ENCODE data around the gene ART5.

- TF ChIP-seq FOXP1 (CRISPR knock-in tag; IDR thresholded peaks at IDR 0.05) (no peak), FOXA1 (IDR thresholded peaks at IDR 0.05; ENCODE audit: borderline replicate concordance) (no peak), POLR2AphosphoS5 (IDR thresholded peaks at IDR 0.05; ENCODE audit: control insufficient read depth, insufficient read depth, low read depth, low read length) (no peak), ZNF407 (IDR thresholded peaks at IDR 0.05; ENCODE audit: low read depth) (no peak), MBD2 (IDR thresholded peaks at IDR 0.05; ENCODE audit: borderline replicate concordance, low read depth) (no peak), ZNF134 (CRISPR knock-in tag; conservative IDR thresholded peaks at IDR 0.05) (no peak), ZNF24 (IDR thresholded peaks at IDR 0.05) (no peak)
Observed at GRCh38 chr11:3675971-3676370, 34.2 kb upstream of the ART5 start.
